Left lung (tissue), 10 donors: Measurements from ENCODE around the gene VEGFA. TPM values are rescaled to one million over a fixed set of nuclear protein-coding genes. Genes with fewer than 3 reads are reported as not detected.
A peak's percentile ranks its signal among the peaks of the same experiment; 100 is the strongest.

ENCODE experiments used
- ATAC-seq: fragments of 200-7000 bp; cut with Tn5 transposase; one replicate; pipeline ENCODE4 v1.9.1; 2020; ENCODE audit warnings: moderate library complexity
- DNase-seq, 4 donors: peaks; one replicate each; pipeline ENCODE4 v3.0.0-alpha.2; 2013 to 2020
- H3K27ac ChIP-seq, 2 donors: fragments of 200-600 bp; sonication (generic) in 1 of 2; one replicate each; pipeline versions ENCODE4 v1.5.0 to v1.8.0; 2020 to 2021
- H3K27me3 ChIP-seq, 2 donors: fragments of 200-600 bp; sonication (generic) in 1 of 2; one replicate each; pipeline versions ENCODE4 v1.5.0 to v1.8.0; 2020 to 2021
- H3K36me3 ChIP-seq, 2 donors: fragments of 200-600 bp; sonication (generic) in 1 of 2; one replicate each; pipeline versions ENCODE4 v1.5.0 to v1.8.0; 2020 to 2021
- H3K4me1 ChIP-seq, 2 donors: fragments of 200-600 bp; one replicate each; pipeline ENCODE4 v1.8.0; 2021
- H3K4me3 ChIP-seq, 2 donors: fragments of 200-600 bp; sonication (generic) in 1 of 2; one replicate each; pipeline versions ENCODE4 v1.5.0 to v1.8.0; 2020 to 2021; ENCODE audit warnings: mild to moderate bottlenecking in 1 of 2
- H3K9me3 ChIP-seq, 2 donors: fragments of 200-600 bp; sonication (generic) in 1 of 2; one replicate each; pipeline versions ENCODE4 v1.5.0 to v1.8.0; 2020 to 2021
- intact Hi-C, 2 donors: fragments of 100-400 bp; cut with DNase I; formaldehyde crosslinking; loops; one replicate each; pipeline versions ENCODE4 v1.11.2 to v1.14.2; 2022
- polyA plus RNA-seq, 6 donors: library from polyadenylated mRNA; unstranded; fragments of 120-200 nt; gene quantifications; one replicate each; pipeline ENCODE4 v1.2.1, GENCODE V29; 2013; ENCODE audit not compliant: insufficient read length in 6 of 6
- total RNA-seq, 2 donors: library from RNA; stranded (reverse); fragmentation: NEBNext Ultra II Directional; extraction: Animal tissue kit (Norgen Biotek cat#: 25700); gene quantifications; one replicate each; pipeline ENCODE4 v1.2.1, GENCODE V29; 2021
- TF ChIP-seq, protein P1 (sequence below), 2 donors: fragments of 200-600 bp; sonication (generic) in 1 of 2; IDR thresholded peaks; one replicate each; pipeline versions ENCODE4 v1.5.0 to v1.8.0; 2021; ENCODE audit warnings: antibody characterized with exemption in 2 of 2
- donor health status: DM: no; HTN: yes; CAD: no.
- donor health status: DM: no; HTN: no; CAD: no.

VEGFA gene
- total and polyA plus RNA-seq, 8 donors: 147 to 349 (median 288) TPM

DNA sequence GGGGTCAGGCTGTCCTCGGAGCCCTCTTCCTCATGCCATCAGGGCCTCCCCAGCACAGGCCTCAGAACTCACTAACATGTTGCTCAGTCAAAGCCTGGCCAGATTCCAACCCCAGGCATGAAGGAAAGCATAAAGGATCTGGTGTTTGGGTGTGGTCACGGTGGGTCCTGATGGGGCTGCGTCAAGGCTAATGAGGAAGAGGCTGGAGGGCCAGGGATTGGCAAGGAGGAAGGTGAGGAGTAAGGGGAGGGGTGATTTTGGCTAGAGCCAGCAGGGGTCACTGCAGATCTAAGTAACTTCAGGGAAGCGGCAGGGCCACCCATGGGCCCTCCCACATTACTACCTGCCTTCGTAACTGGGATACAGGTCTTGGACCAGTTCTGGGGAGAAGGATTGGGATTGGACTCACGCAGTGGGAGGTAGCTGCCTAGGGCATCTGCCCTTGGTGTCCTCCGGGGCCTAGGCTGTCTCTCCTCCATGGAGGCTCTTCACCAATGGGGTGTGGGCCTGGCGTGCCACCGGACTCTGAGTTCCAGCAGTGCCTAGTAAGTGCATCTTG is 46.2 kb upstream of the VEGFA start:
- no peaks in the 10 kb centered on the region for H3K36me3 ChIP-seq
- no peaks in the 10 kb centered on the region for H3K9me3 ChIP-seq
- DNase-seq (peak in 2 of 4 donors; percentile 82 to 84), ATAC-seq (peak; percentile 88)
- intact Hi-C loops: loop anchor here in 1 of 2 donors (5.0 kb wide), 1 partner anchor 353 kb away; no protein-coding TSS in a partner anchor
- peaks cover 0 to 30% of the 10 kb centered on the region in 2 donors for H3K27me3 ChIP-seq
- TF ChIP-seq, protein P1, sequence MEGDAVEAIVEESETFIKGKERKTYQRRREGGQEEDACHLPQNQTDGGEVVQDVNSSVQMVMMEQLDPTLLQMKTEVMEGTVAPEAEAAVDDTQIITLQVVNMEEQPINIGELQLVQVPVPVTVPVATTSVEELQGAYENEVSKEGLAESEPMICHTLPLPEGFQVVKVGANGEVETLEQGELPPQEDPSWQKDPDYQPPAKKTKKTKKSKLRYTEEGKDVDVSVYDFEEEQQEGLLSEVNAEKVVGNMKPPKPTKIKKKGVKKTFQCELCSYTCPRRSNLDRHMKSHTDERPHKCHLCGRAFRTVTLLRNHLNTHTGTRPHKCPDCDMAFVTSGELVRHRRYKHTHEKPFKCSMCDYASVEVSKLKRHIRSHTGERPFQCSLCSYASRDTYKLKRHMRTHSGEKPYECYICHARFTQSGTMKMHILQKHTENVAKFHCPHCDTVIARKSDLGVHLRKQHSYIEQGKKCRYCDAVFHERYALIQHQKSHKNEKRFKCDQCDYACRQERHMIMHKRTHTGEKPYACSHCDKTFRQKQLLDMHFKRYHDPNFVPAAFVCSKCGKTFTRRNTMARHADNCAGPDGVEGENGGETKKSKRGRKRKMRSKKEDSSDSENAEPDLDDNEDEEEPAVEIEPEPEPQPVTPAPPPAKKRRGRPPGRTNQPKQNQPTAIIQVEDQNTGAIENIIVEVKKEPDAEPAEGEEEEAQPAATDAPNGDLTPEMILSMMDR (IDR thresholded peaks at IDR 0.05): peak; percentile 40 to 68
- H3K27ac ChIP-seq: peak overlapping the region in 1 of 2 donors; percentile 49
- H3K4me3 ChIP-seq: no peak overlapping the region
- H3K4me1 ChIP-seq: peaks cover 16 to 32% of the 10 kb centered on the region in 2 donors

DNA sequence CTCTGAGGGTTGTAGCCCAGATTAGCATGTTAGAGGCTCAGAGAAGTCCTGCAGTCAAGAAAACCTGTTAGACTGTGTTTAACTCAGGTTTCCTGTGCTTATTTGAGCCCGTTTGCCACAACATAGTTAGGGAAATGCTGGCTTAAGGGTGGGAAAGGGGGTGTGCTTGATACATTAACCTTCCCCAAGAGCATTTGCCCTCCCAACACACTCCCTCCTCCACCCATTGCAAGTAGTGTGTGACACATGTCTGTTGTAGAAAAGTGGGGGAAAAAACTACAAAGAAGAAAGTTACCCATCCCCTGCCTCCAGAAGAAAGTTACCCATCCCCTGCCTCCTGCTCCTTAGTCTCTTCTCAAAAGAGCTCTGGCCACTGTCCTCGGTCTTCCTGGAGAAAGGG is 45.7 kb upstream of the VEGFA start:
- intact Hi-C loops: loop anchor here in 1 of 2 donors (5.0 kb wide), 1 partner anchor 353 kb away; no protein-coding TSS in a partner anchor
- peaks cover 0 to 26% of the 10 kb centered on the region in 2 donors for H3K27me3 ChIP-seq
- ATAC-seq: no peak
- no peak overlapping the region for H3K4me3 ChIP-seq
- H3K27ac ChIP-seq: peak overlapping the region in 1 of 2 donors; percentile 49
- no peaks in the 10 kb centered on the region for H3K9me3 ChIP-seq
- no peak for DNase-seq
- peaks cover 16 to 32% of the 10 kb centered on the region in 2 donors for H3K4me1 ChIP-seq
- TF ChIP-seq, protein P1 (IDR thresholded peaks at IDR 0.05): no peak
- H3K36me3 ChIP-seq: no peaks in the 10 kb centered on the region

DNA sequence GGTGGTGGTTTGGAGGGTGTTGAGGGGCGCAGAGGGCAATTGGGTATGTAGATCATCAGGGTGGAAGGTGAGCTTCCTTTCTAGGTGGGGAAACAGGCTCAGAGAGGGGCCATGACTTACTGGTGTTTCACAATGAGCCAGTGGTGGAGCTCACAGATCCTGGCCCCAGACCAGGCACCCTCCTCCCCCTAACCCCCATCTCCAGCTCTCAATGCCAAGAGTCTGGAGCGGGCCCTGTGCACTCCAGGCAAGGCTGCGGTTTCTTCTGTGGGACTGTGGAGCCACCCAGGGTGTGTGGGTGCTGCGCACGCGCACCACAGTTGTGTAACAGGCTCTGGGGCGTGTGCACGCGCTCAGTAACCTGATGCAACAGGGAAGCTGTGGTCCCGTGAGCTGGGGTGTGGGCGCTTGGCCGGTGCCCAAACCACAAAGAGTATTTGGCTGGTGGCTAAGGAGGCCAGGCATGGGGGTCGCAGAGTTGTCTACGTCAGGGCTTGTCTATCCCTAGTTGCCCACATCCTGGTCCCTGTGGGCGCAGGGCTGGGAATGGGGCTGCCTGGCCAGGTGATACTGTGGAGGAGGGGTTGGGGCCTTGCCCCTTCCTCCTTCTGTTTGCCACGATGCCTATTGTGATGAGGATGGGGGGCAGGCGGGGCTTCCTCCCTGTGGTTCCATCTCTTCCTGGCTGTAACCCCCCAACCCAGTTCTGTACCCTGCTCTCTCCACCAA is 44.9 kb upstream of the VEGFA start:
- TF ChIP-seq, protein P1 (IDR thresholded peaks at IDR 0.05): no peak
- Histone ChIP-seq H3K27me3 (peaks cover 0 to 19% of the 10 kb centered on the region in 2 donors), H3K27ac (peak overlapping the region; percentile 16 to 49), H3K4me3 (no peak overlapping the region), H3K36me3 (no peaks in the 10 kb centered on the region), H3K4me1 (peaks cover 16 to 32% of the 10 kb centered on the region in 2 donors), H3K9me3 (peaks cover 0 to 5% of the 10 kb centered on the region in 2 donors)
- ATAC-seq (peak; percentile 91), DNase-seq (peak in 3 of 4 donors; percentile 94 to 97 (median 95))
- intact Hi-C loops: loop anchor here in 1 of 2 donors (5.0 kb wide), 1 partner anchor 352 kb away; no protein-coding TSS in a partner anchor

DNA sequence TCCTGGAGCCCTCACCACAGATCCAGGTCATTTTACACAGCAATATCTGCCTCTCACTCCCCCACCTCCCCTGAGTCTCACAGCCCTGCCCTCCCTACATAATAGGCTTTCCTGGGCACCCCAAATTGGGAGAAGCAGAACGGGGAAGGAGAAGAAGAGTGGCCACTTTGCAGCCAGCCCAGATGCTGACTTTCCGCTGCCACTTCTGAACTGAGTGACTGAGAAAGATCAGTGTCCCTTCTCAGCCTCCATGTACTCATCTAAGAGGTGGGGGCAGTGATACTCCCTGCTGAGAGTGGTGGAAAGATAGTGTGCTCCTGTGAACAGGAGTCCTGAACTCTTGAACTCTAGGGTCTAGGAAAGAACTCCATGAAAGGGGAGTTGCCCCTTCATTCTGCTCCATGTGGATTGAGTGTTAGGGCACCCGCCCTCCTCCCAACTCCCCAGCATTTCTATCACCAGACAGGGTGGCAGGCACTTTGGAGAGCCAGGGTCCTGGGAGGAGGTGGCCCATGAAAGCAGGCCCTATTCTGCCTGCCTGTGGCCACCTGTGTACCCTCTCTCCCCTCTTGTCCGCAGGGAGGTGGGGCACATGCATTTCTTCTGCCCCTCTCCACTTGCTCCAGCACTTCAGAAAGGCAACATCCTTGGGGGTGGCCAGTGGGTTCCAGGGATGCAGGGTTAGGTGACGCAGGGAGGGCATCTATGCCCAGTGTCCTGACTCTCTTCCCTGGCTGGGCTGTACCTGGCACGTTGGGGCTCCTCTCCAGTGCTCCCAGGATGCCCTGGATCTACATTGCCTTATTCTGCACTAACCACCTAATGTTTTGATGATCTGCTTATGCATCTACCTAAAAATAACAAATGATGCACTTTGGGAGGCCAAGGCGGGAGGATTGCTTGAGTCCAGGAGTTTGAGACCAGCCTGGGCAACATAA is 44.1 kb upstream of the VEGFA start:
- Histone ChIP-seq H3K4me3 (no peak overlapping the region), H3K9me3 (peaks cover 0 to 13% of the 10 kb centered on the region in 2 donors), H3K27me3 (peaks cover 0 to 18% of the 10 kb centered on the region in 2 donors), H3K4me1 (peaks cover 16 to 32% of the 10 kb centered on the region in 2 donors), H3K27ac (peak overlapping the region in 1 of 2 donors; percentile 49), H3K36me3 (no peaks in the 10 kb centered on the region)
- ATAC-seq: peak; percentile 1
- TF ChIP-seq, protein P1 (IDR thresholded peaks at IDR 0.05): no peak
- intact Hi-C loops: no loop called here
- DNase-seq: peak in 1 of 4 donors; percentile 15
